Measurements from ENCODE around the gene C20orf144.

GRCh38 chr20:33669873-33670640, 7.9 kb downstream of the C20orf144 start:
- TF ChIP-seq CTCF (IDR thresholded peaks at IDR 0.05) (no peak), EP300 (IDR thresholded peaks at IDR 0.05) (no peak), POLR2AphosphoS5 (IDR thresholded peaks at IDR 0.05) (no peak)

All from esophagus muscularis mucosa (tissue), 4 donors.